Gastrocnemius medialis (tissue), 4 donors: Measurements from ENCODE around the gene MRPL19. TPM values are rescaled to one million over a fixed set of nuclear protein-coding genes. Genes with fewer than 3 reads are reported as not detected.

Source experiments
- ATAC-seq, 2 donors: fragments of 150-250 bp; one replicate each; pipeline ENCODE4 v1.9.1; 2016
- DNase-seq, 2 donors: peaks; one replicate each; pipeline ENCODE4 v3.0.0-alpha.2; 2019
- H3K27ac ChIP-seq, 4 donors: fragments of 200-600 bp; sonication (generic); 1 replicate in 1 of 4; 2 replicates in 3 of 4; pipeline ENCODE4 v1.5.1; 2016 to 2018; ENCODE audit warnings: mild to moderate bottlenecking in 2 of 4, moderate library complexity in 1 of 4
- H3K27me3 ChIP-seq, 3 donors: fragments of 200-600 bp; sonication (generic) in 2 of 3; 1 replicate in 1 of 3; 2 replicates in 2 of 3; pipeline versions ENCODE4 v1.5.1 to v1.6.0; 2016 to 2019; ENCODE audit warnings: mild to moderate bottlenecking in 1 of 3, moderate library complexity in 1 of 3
- H3K36me3 ChIP-seq, 2 donors: fragments of 200-600 bp; sonication (generic) in 1 of 2; one replicate each; pipeline ENCODE4 v1.5.1; 2017 to 2018
- H3K4me1 ChIP-seq, 2 donors: fragments of 200-600 bp; sonication (generic) in 1 of 2; one replicate each; pipeline ENCODE4 v1.5.1; 2016 to 2017; ENCODE audit warnings: mild to moderate bottlenecking in 2 of 2
- H3K4me3 ChIP-seq, 4 donors: fragments of 200-600 bp; sonication (generic) in 3 of 4; 1 replicate in 1 of 4; 2 replicates in 3 of 4; pipeline ENCODE4 v1.5.1; 2016 to 2019; ENCODE audit warnings: mild to moderate bottlenecking in 2 of 4
- H3K9me3 ChIP-seq, 3 donors: fragments of 200-600 bp; sonication (generic) in 2 of 3; 1 replicate in 1 of 3; 2 replicates in 2 of 3; pipeline ENCODE4 v1.5.1; 2016 to 2019
- CTCF ChIP-seq, 5 experiments: fragments of 450-650 bp in 3 of 5; fragments of 200-600 bp in 2 of 5; sonication (generic) in 2 of 5; IDR thresholded peaks in 4 of 5; conservative IDR thresholded peaks in 1 of 5; 1 replicate in 4 of 5; 2 replicates in 1 of 5; pipeline ENCODE4 v1.5.1; 2016 to 2019; ENCODE audit warnings: antibody characterized with exemption in 5 of 5, mild to moderate bottlenecking in 3 of 5, moderate library complexity in 3 of 5
- POLR2A ChIP-seq, 2 donors: fragments of 450-650 bp; IDR thresholded peaks; one replicate each; pipeline ENCODE4 v1.6.1; 2017; ENCODE audit warnings: antibody characterized with exemption in 2 of 2, mild to moderate bottlenecking in 2 of 2, moderate library complexity in 2 of 2
- in situ Hi-C, 4 donors: fragments of 200-750 bp; cut with MboI; loops; one replicate each; pipeline versions ENCODE4 v1.15.0 to v1.8.0; 2017; ENCODE audit warnings: low sequenced_read_pairs in 4 of 4
- intact Hi-C: fragments of 100-400 bp; cut with DNase I; formaldehyde crosslinking; loops from one replicate; pipeline ENCODE4 v1.15.1; 2023; ENCODE audit warnings: low total_unique reads
- total RNA-seq, 4 donors: library from RNA; depleted of rRNA; stranded (reverse); fragments of >200 nt; gene quantifications; one replicate each; pipeline versions ENCODE4 v1.1.0 to v1.2.3, GENCODE V29; 2016

Gene MRPL19
- total RNA-seq, 4 donors from 2014 or later: 25.4 to 95.3 (median 69.8) TPM

- Histone ChIP-seq H3K4me1 (peaks cover 0 to 6% of the 10 kb centered on the region in 2 donors), H3K36me3 (no peaks in the 10 kb centered on the region), H3K27ac (no peak overlapping the region), H3K9me3 (no peaks in the 10 kb centered on the region), H3K4me3 (no peak overlapping the region), H3K27me3 (peaks cover 5 to 17% (median 7%) of the 10 kb centered on the region in 3 donors)
- TF ChIP-seq CTCF (IDR thresholded peaks at IDR 0.05 in 4 of 5, conservative IDR thresholded peaks at IDR 0.05 in 1 of 5): no peak
- TF ChIP-seq POLR2A (IDR thresholded peaks at IDR 0.05): no peak
- DNase-seq: no peak
- no peak for ATAC-seq
- in situ Hi-C loops: loop anchor here (10.0 to 25.0 kb wide), 5 partner anchors 141 to 919 kb away; no protein-coding TSS in a partner anchor
- intact Hi-C loops: loop anchor here (2.0 to 5.0 kb wide), 2 partner anchors 139 to 689 kb away; no protein-coding TSS in a partner anchor
Observed at GRCh38 chr2:75605770-75606529, 40.6 kb upstream of the MRPL19 start.

GRCh38 chr2:75606761-75607399 lies 39.7 kb upstream of the MRPL19 start:
- H3K27me3 ChIP-seq: peaks cover 5 to 17% (median 7%) of the 10 kb centered on the region in 3 donors
- intact Hi-C loops: loop anchor here (2.0 to 5.0 kb wide), 2 partner anchors 140 to 690 kb away; no protein-coding TSS in a partner anchor

GRCh38 chr2:75607400-75607798 lies 39.2 kb upstream of the MRPL19 start:
- DNase-seq (no peak), ATAC-seq (no peak)
- Histone ChIP-seq H3K36me3 (no peaks in the 10 kb centered on the region), H3K27ac (no peak overlapping the region), H3K4me3 (no peak overlapping the region), H3K9me3 (no peaks in the 10 kb centered on the region), H3K27me3 (peaks cover 5 to 17% (median 7%) of the 10 kb centered on the region in 3 donors), H3K4me1 (peaks cover 0 to 6% of the 10 kb centered on the region in 2 donors)
- TF ChIP-seq POLR2A (IDR thresholded peaks at IDR 0.05) (no peak), CTCF (IDR thresholded peaks at IDR 0.05 in 4 of 5, conservative IDR thresholded peaks at IDR 0.05 in 1 of 5) (no peak)
- in situ Hi-C loops: loop anchor here (10.0 to 25.0 kb wide), 5 partner anchors 143 to 920 kb away; no protein-coding TSS in a partner anchor
- intact Hi-C loops: loop anchor here (2.0 to 5.0 kb wide), 2 partner anchors 141 to 690 kb away; no protein-coding TSS in a partner anchor

More at GRCh38 chr2:75606761-75607399, 39.7 kb upstream of the MRPL19 start:
- DNase-seq (no peak), ATAC-seq (no peak)
- no peak overlapping the region for H3K27ac ChIP-seq
- no peaks in the 10 kb centered on the region for H3K9me3 ChIP-seq
- TF ChIP-seq CTCF (IDR thresholded peaks at IDR 0.05 in 4 of 5, conservative IDR thresholded peaks at IDR 0.05 in 1 of 5) (no peak), POLR2A (IDR thresholded peaks at IDR 0.05) (no peak)
- in situ Hi-C loops: loop anchor here (10.0 to 25.0 kb wide), 5 partner anchors 142 to 920 kb away; no protein-coding TSS in a partner anchor
- no peak overlapping the region for H3K4me3 ChIP-seq
- peaks cover 0 to 6% of the 10 kb centered on the region in 2 donors for H3K4me1 ChIP-seq
- H3K36me3 ChIP-seq: no peaks in the 10 kb centered on the region

- Histone ChIP-seq H3K27ac (no peak overlapping the region), H3K4me3 (no peak overlapping the region), H3K27me3 (peaks cover 5 to 17% (median 7%) of the 10 kb centered on the region in 3 donors), H3K9me3 (no peaks in the 10 kb centered on the region), H3K4me1 (peaks cover 0 to 6% of the 10 kb centered on the region in 2 donors), H3K36me3 (no peaks in the 10 kb centered on the region)
- intact Hi-C loops: loop anchor here (2.0 to 5.0 kb wide), 2 partner anchors 141 to 691 kb away; no protein-coding TSS in a partner anchor
- TF ChIP-seq POLR2A (IDR thresholded peaks at IDR 0.05) (no peak), CTCF (IDR thresholded peaks at IDR 0.05 in 4 of 5, conservative IDR thresholded peaks at IDR 0.05 in 1 of 5) (no peak)
- DNase-seq: no peak
- in situ Hi-C loops: loop anchor here (10.0 to 25.0 kb wide), 5 partner anchors 143 to 921 kb away; no protein-coding TSS in a partner anchor
- ATAC-seq: no peak
Observed at GRCh38 chr2:75607988-75608683, 38.4 kb upstream of the MRPL19 start.
